SK-N-SH treated with all-trans-retinoic acid at 6 μM for 48 hours (cell line): Measurements from ENCODE around the gene ATP5PF.

ENCODE experiments used
- ISL1 ChIP-seq: fragments of 250-450 bp; sonication (Bioruptor Pico); IDR thresholded peaks from 2 replicates; pipeline ENCODE4 v2.1.2; 2022; ENCODE audit warnings: mild to moderate bottlenecking, moderate library complexity
- SNAI2 ChIP-seq: fragments of 250-450 bp; sonication (Bioruptor Pico); IDR thresholded peaks from 2 replicates; pipeline ENCODE4 v1.5.0; 2020; ENCODE audit warnings: mild to moderate bottlenecking, moderate library complexity
- ZFP3 ChIP-seq: fragments of 250-450 bp; sonication (Bioruptor Pico); IDR thresholded peaks from 2 replicates; pipeline ENCODE4 v1.5.0; 2020; ENCODE audit warnings: mild to moderate bottlenecking, moderate library complexity
- ZNF70 ChIP-seq: fragments of 450-650 bp; formaldehyde crosslinking; IDR thresholded peaks from 2 replicates; pipeline ENCODE4 v1.5.0; 2020; ENCODE audit warnings: mild to moderate bottlenecking, moderate library complexity
- TF ChIP-seq, protein P1 (sequence below): fragments of 250-450 bp; sonication (Bioruptor Pico); IDR thresholded peaks from 2 replicates; pipeline ENCODE4 v1.5.1; 2021; ENCODE audit warnings: mild to moderate bottlenecking, moderate library complexity
- TF ChIP-seq, protein P2 (sequence below): fragments of 250-450 bp; sonication (Bioruptor Pico); IDR thresholded peaks from 2 replicates; pipeline ENCODE4 v1.5.0; 2020; ENCODE audit warnings: mild to moderate bottlenecking, moderate library complexity
- TF ChIP-seq, protein P3 (sequence below): fragments of 250-450 bp; sonication (Bioruptor Pico); IDR thresholded peaks from 2 replicates; pipeline ENCODE4 v1.5.1; 2020; ENCODE audit warnings: low read depth, mild to moderate bottlenecking, moderate library complexity

DNA sequence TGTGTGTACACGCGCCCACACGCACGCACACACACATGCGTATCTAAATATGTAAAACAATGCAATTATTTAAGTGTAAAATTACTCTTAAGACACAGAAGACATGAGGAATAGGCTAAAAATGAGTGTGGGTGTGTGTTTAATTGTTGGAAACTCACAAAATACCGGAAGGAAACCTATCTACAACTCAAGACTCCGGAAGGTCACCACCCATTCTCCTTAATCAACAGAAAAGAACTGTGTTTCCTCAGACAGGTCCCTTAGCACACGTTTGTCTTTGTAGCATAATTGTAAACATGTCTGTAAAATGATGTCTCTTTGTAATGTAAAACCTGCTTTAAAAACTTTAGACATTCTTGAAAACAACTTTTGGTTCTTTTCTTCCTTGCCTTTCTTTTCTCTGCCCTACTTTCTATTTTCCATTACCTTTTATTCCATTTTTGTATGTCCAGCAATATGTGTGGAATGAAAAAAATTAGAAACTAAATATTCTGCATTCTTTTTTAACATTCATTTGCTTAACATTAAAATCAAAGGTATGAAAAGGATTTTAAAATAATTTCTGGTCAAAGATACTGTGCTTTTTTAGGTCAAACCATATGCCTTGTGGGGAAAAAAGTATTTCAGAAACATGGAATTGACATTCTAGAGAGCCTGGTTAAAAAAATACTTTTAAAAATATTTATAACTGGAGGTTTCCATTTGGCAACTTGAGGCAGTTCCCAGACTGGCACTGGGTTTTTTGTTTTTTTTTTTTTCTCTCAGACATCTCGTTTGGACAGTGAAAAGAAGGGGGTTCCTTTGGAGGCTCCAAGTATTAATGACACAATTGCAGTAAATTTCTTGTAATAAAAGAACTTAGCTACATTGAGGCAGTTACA, 46.2 kb downstream of the ATP5PF start:
- TF ChIP-seq ZNF70 (no peak), SNAI2 (CRISPR knock-in tag) (no peak), ZFP3 (CRISPR knock-in tag) (no peak), ISL1 (no peak)
- TF ChIP-seq, protein P1, sequence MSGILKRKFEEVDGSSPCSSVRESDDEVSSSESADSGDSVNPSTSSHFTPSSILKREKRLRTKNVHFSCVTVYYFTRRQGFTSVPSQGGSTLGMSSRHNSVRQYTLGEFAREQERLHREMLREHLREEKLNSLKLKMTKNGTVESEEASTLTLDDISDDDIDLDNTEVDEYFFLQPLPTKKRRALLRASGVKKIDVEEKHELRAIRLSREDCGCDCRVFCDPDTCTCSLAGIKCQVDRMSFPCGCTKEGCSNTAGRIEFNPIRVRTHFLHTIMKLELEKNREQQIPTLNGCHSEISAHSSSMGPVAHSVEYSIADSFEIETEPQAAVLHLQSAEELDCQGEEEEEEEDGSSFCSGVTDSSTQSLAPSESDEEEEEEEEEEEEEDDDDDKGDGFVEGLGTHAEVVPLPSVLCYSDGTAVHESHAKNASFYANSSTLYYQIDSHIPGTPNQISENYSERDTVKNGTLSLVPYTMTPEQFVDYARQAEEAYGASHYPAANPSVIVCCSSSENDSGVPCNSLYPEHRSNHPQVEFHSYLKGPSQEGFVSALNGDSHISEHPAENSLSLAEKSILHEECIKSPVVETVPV (CRISPR knock-in tag) = no peak
- TF ChIP-seq, protein P2, sequence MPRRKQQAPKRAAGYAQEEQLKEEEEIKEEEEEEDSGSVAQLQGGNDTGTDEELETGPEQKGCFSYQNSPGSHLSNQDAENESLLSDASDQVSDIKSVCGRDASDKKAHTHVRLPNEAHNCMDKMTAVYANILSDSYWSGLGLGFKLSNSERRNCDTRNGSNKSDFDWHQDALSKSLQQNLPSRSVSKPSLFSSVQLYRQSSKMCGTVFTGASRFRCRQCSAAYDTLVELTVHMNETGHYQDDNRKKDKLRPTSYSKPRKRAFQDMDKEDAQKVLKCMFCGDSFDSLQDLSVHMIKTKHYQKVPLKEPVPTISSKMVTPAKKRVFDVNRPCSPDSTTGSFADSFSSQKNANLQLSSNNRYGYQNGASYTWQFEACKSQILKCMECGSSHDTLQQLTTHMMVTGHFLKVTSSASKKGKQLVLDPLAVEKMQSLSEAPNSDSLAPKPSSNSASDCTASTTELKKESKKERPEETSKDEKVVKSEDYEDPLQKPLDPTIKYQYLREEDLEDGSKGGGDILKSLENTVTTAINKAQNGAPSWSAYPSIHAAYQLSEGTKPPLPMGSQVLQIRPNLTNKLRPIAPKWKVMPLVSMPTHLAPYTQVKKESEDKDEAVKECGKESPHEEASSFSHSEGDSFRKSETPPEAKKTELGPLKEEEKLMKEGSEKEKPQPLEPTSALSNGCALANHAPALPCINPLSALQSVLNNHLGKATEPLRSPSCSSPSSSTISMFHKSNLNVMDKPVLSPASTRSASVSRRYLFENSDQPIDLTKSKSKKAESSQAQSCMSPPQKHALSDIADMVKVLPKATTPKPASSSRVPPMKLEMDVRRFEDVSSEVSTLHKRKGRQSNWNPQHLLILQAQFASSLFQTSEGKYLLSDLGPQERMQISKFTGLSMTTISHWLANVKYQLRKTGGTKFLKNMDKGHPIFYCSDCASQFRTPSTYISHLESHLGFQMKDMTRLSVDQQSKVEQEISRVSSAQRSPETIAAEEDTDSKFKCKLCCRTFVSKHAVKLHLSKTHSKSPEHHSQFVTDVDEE (CRISPR knock-in tag) = no peak
- TF ChIP-seq, protein P3, sequence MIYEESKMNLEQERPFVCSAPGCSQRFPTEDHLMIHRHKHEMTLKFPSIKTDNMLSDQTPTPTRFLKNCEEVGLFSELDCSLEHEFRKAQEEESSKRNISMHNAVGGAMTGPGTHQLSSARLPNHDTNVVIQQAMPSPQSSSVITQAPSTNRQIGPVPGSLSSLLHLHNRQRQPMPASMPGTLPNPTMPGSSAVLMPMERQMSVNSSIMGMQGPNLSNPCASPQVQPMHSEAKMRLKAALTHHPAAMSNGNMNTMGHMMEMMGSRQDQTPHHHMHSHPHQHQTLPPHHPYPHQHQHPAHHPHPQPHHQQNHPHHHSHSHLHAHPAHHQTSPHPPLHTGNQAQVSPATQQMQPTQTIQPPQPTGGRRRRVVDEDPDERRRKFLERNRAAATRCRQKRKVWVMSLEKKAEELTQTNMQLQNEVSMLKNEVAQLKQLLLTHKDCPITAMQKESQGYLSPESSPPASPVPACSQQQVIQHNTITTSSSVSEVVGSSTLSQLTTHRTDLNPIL (CRISPR knock-in tag) = no peak
